HCT116 (cell line): ENCODE data around the gene RBM28. TPM values are rescaled to one million over a fixed set of nuclear protein-coding genes. Genes with fewer than 3 reads are reported as not detected.

Experiments
- ATAC-seq: fragments of 200-7000 bp; cut with Tn5 transposase; 2 replicates; pipeline ENCODE4 v1.9.1; 2020; ENCODE audit warnings: mild to moderate bottlenecking, moderate library complexity
- BruUV-seq: library from RNA; stranded (reverse); fragments of 400-500 nt; replicated peaks from 2 replicates; lab custom pipeline; 2021; lab: Mats Ljungman, UMichigan
- CTCF ChIA-PET: fragments of 300-600 bp; sonication (Branson Sonifier 250); formaldehyde crosslinking; loops from one replicate; lab custom pipeline; 2021; ENCODE audit warnings: antibody characterized with exemption; lab: Charles Lee
- POLR2A ChIA-PET: fragments of 300-600, 350-600 bp; sonication (Branson Sonifier 250); formaldehyde crosslinking; loops from one replicate; lab custom pipeline; 2021; ENCODE audit warnings: antibody characterized with exemption; lab: Charles Lee
- RAD21 ChIA-PET, 2 experiments: fragments of 300-600 bp; sonication (Branson Sonifier 250); formaldehyde crosslinking; loops; one replicate each; lab custom pipeline; 2023; ENCODE audit warnings: low total read pairs in 2 of 2; ENCODE audit not compliant: uncharacterized antibody in 2 of 2, unreplicated experiment in 2 of 2, low non-redundant PET in 1 of 2; lab: Charles Lee
- DNase-seq: peaks from one replicate; pipeline ENCODE4 v3.0.0-alpha.2; 2010; ENCODE audit warnings: low read depth, low spot score
- H2AFZ ChIP-seq: fragments of 200-600 bp; shearing (Covaris generic), sonication (generic); 2 replicates; pipeline ENCODE4 v1.6.1; 2017; ENCODE audit warnings: low read depth, mixed run types, mixed read lengths, antibody characterized with exemption, low read length; ENCODE audit not compliant: poor library complexity, severe bottlenecking
- H3K27ac ChIP-seq: 2 replicates; pipeline ENCODE4 v1.5.1; 2012; ENCODE audit warnings: low read depth, low read length
- H3K27me3 ChIP-seq: fragments of 200-600 bp; sonication (generic); 2 replicates; pipeline ENCODE4 v1.6.1; 2016; ENCODE audit warnings: mixed run types, low read length, mixed read lengths; ENCODE audit not compliant: insufficient read depth
- H3K36me3 ChIP-seq, 2 experiments: fragments of 200-500 bp in 1 of 2; fragments of 200-600 bp in 1 of 2; sonication (Bioruptor generic) in 1 of 2; sonication (generic) in 1 of 2; 2 replicates each; pipeline versions ENCODE4 v1.5.1 to v1.6.1; 2014 to 2016; ENCODE audit warnings: low read length in 2 of 2, inconsistent platforms in 1 of 2, mixed read lengths in 1 of 2, mixed run types in 1 of 2; ENCODE audit not compliant: insufficient read depth in 2 of 2, control insufficient read depth in 1 of 2
- H3K4me1 ChIP-seq, 2 experiments: fragments of 200-600 bp in 1 of 2; sonication (generic) in 1 of 2; 2 replicates each; pipeline versions ENCODE4 v1.5.1 to v1.6.1; 2012 to 2017; ENCODE audit warnings: low read length in 2 of 2, inconsistent platforms in 1 of 2, mild to moderate bottlenecking in 1 of 2, mixed read lengths in 1 of 2, mixed run types in 1 of 2, moderate library complexity in 1 of 2; ENCODE audit not compliant: insufficient read depth in 2 of 2, control insufficient read depth in 1 of 2
- H3K4me2 ChIP-seq: fragments of 200-600 bp; sonication (generic); 2 replicates; pipeline ENCODE4 v1.6.1; 2017; ENCODE audit warnings: mixed run types, low read length, mixed read lengths
- H3K4me3 ChIP-seq, 2 experiments: fragments of 200-600 bp in 1 of 2; sonication (generic) in 1 of 2; replicated peaks in 1 of 2; 2 replicates each; pipeline ENCODE4 v1.5.1; 2011 to 2016; ENCODE audit warnings: low read length in 2 of 2, control low read depth in 1 of 2, low read depth in 1 of 2, mild to moderate bottlenecking in 1 of 2, mixed read lengths in 1 of 2, mixed run types in 1 of 2
- H3K79me2 ChIP-seq: fragments of 200-600 bp; sonication (generic); 2 replicates; pipeline ENCODE4 v1.6.1; 2017; ENCODE audit warnings: mild to moderate bottlenecking, mixed run types, low read length, moderate library complexity, mixed read lengths; ENCODE audit not compliant: insufficient read depth
- H3K9ac ChIP-seq: fragments of 200-600 bp; sonication (generic); 2 replicates; pipeline ENCODE4 v1.6.1; 2016; ENCODE audit warnings: low read length, mixed read lengths
- H3K9me2 ChIP-seq: fragments of 200-600 bp; sonication (generic), shearing (Covaris generic); 2 replicates; pipeline ENCODE4 v1.6.1; 2017; ENCODE audit warnings: mixed run types, mild to moderate bottlenecking, moderate library complexity; ENCODE audit not compliant: insufficient read depth
- H3K9me3 ChIP-seq, 2 experiments: fragments of 200-500 bp in 1 of 2; fragments of 200-600 bp in 1 of 2; sonication (Bioruptor generic) in 1 of 2; sonication (generic) in 1 of 2; 2 replicates each; pipeline ENCODE4 v1.6.1; 2014 to 2017; ENCODE audit warnings: low read length in 2 of 2, mixed read lengths in 2 of 2, inconsistent platforms in 1 of 2, low read depth in 1 of 2, mild to moderate bottlenecking in 1 of 2, mixed run types in 1 of 2, moderate library complexity in 1 of 2; ENCODE audit not compliant: control insufficient read depth in 1 of 2, insufficient read depth in 1 of 2
- H4K20me1 ChIP-seq: fragments of 200-600 bp; sonication (generic), shearing (Covaris generic); 2 replicates; pipeline ENCODE4 v1.6.1; 2017; ENCODE audit warnings: mixed run types, mild to moderate bottlenecking, moderate library complexity; ENCODE audit not compliant: insufficient read depth
- JUND ChIP-seq: IDR thresholded peaks from 2 replicates; pipeline ENCODE4 v1.6.1; 2012
- POLR2AphosphoS5 ChIP-seq: IDR thresholded peaks from 2 replicates; pipeline ENCODE4 v1.6.1; 2011; ENCODE audit warnings: mild to moderate bottlenecking, low read depth, low read length, moderate library complexity
- REST ChIP-seq: IDR thresholded peaks from 2 replicates; pipeline ENCODE4 v1.6.1; 2012; ENCODE audit warnings: low read depth
- ZNF274 ChIP-seq: fragments of 200-500 bp; sonication (Bioruptor generic); IDR thresholded peaks from 2 replicates; pipeline ENCODE4 v1.6.1; 2014; ENCODE audit warnings: mild to moderate bottlenecking, low read depth, low read length, inconsistent platforms
- intact Hi-C: fragments of 100-400 bp; cut with micrococcal nuclease; formaldehyde crosslinking; loops from 2 replicates; pipeline ENCODE4 v1.10.0; 2022
- total RNA-seq: library from RNA; stranded (reverse); gene quantifications from one replicate; pipeline ENCODE4 v1.2.1, GENCODE V29; 2021; ENCODE audit not compliant: unreplicated experiment
- TF ChIP-seq, protein P1 (sequence below): IDR thresholded peaks from 2 replicates; pipeline ENCODE4 v1.6.1; 2012

Gene RBM28
- total RNA-seq, 1 experiment from 2014 or later: 66.3 TPM

GRCh38 chr7:128253701-128254100 is 90.0 kb downstream of the RBM28 start:
- CTCF ChIA-PET: no interaction called here

More at GRCh38 chr7:128253701-128254100, 90.0 kb downstream of the RBM28 start:
- Histone ChIP-seq H3K36me3 (no peaks in the 10 kb centered on the region), H3K4me3 (no peak overlapping the region), H3K4me2 (no peak overlapping the region), H3K9me2 (no peaks in the 10 kb centered on the region), H3K9ac (no peak overlapping the region), H3K27me3 (no peaks in the 10 kb centered on the region), H3K4me1 (no peaks in the 10 kb centered on the region), H2AFZ (no peak overlapping the region), H3K79me2 (no peaks in the 10 kb centered on the region), H3K27ac (no peak overlapping the region), H4K20me1 (no peaks in the 10 kb centered on the region), H3K9me3 (no peaks in the 10 kb centered on the region)
- BruUV-seq: no TSS peak
- intact Hi-C loops: no loop called here
- DNase-seq: no peak
- TF ChIP-seq REST (no peak), ZNF274 (no peak), JUND (no peak), POLR2AphosphoS5 (no peak)
- TF ChIP-seq, protein P1, sequence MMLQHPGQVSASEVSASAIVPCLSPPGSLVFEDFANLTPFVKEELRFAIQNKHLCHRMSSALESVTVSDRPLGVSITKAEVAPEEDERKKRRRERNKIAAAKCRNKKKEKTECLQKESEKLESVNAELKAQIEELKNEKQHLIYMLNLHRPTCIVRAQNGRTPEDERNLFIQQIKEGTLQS: no peak
- RAD21 ChIA-PET: no interaction called here
- ATAC-seq: no peak
- POLR2A ChIA-PET: no interaction called here
